ENCODE data around the gene LIMCH1.
"Not testable (repeated sequence)": the region's sequence is repeated elsewhere in the genome, so short reads cannot be mapped to it uniquely, and the experiment has no call there.

The LIMCH1 gene

DNA sequence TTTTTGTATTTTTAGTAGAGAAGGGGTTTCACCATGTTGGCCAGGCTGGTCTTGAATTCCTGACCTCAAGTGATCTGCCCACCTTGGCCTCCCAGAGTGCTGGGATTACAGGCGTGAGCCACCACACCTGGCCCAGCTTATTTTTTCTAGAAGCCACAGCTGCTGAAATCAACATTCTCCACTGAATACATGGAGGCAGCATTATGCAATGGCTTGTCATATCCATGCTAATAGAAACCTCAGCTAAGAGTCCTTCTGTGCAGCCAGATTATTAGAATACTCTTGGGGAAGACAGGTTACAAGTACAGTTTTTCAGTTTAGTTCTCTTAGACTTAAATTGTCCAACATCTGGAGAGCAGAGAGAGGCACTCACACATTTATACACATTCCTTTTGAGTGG, 104.8 kb downstream of the LIMCH1 start:
- DNase-seq (ENCODE audit: low spot score): not testable (repeated sequence)

- DNase-seq (ENCODE audit: low spot score): no peak
These were observed 105.4 kb downstream of the LIMCH1 start for GRCh38 chr4:41643331-41643730.

DNA sequence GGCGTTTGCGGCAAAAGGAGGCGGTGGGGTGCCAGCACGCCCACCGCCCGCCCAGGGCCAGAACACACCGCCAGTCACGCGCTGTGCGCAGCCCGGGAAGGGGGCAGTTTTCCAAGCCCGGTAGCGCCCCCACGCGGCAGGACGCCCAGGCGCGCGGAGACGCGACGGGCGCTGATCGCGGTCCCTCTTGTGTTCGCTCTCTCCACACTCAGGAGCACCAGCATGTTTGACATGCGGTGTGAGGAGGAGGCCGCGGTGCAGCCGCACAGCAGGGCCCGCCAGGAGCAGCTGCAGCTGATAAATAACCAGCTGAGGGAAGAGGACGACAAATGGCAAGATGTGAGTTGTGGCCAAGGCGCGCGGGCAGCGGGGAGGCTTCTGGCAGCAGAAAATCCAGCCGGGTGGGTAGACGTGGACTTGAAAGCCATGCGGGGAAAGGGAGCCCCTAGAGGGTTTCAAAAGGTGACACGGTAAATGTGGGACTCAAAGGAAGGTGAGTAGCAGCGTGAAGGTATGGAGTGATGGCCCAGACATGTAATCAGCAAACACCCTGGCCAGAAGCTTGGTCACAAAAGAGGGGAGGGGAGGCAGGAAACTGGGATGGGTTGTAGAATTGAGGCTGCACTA, 106.4 kb downstream of the LIMCH1 start:
- DNase-seq (ENCODE audit: low spot score): no peak

GRCh38 chr4:41644915-41645295, 106.9 kb downstream of the LIMCH1 start:
- no peak for DNase-seq (ENCODE audit: low spot score)

DNA sequence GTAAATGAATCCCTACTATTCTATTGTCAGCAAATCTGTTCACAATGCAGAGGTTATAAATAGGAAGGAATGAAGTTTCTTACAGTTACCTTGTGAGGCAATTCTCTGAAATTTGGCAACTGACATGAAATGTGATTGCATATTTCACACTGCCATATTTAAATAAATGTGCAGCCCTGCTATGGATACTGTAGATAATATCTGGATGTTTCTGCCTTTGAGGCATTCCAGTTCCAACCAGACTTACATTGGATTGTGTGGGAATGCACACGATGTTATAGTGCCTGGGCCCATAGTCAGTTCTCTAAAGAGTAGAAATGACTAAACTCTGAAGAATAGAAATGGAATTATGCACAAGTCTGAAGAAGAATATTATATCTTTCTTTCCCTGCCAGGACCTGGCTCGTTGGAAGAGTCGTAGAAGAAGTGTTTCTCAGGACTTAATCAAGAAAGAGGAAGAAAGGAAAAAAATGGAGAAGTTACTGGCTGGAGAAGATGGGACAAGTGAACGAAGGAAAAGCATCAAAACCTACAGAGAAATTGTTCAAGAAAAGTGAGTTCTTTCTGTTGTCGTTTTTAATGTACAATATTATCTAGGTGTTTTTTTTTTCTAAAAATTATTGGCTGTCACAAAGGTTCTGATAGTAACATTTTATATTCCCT, 107.9 kb downstream of the LIMCH1 start:
- DNase-seq (ENCODE audit: low spot score): no peak

- no peak for DNase-seq (ENCODE audit: low spot score)
These were observed 108.9 kb downstream of the LIMCH1 start for GRCh38 chr4:41646862-41647261.

DNA sequence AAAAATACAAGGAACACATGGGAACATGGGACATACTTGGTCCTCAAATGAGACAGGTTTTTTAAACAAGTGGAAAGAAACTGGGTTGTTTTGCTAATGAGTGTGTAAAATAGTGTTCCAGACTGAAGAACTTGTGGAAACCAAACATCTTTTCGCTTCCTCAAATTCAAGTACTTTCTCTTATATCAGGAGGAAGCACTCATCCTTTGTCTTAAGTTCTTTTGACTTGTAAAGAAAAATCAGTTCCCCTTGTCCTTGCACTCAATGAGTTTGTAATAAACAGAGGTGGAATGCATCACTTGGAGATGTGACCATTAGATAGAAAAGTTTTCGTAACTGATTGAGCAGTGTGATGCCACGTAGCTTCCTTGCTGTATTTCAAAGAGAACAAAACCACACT, 109.4 kb downstream of the LIMCH1 start:
- no peak for DNase-seq (ENCODE audit: low spot score)

DNA sequence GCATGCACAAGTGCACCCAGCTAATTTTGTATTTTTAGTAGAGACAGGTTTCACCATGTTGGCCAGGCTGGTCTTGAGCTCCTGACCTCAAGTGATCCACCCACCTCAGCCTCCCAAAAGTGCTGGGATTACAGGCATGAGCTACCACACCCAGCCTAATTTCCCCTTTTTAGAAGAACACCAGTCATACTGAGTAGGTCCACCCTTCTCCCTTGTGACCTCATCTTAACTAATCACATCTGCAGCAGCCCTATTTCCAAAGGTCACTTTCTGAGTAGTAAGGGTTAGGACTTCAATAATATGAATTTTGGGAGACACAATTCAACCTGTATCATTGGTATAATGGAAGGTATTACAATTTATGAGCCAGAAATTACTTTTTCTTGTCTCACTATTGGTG, 113.2 kb downstream of the LIMCH1 start:
- DNase-seq (ENCODE audit: low spot score): not testable (repeated sequence)

DNA sequence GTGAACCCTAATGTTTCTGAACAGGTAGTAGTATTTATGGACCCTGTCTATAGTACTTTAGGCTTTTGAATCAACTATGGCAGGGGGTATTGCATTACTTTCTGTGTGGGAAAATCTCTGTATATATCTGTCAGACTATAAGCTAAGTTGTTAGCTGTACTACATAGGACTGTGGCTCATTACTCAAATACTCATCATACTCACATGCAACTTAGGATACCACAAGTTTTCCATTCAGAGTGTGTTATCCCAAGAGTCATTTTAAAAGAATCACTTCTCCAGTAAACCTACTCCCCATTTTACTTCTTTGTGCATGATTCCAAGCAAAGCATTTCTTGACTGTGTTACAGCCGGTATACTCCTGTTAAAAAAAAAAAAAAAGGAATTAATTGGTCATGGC, 115.0 kb downstream of the LIMCH1 start:
- no peak for DNase-seq (ENCODE audit: low spot score)

DNA sequence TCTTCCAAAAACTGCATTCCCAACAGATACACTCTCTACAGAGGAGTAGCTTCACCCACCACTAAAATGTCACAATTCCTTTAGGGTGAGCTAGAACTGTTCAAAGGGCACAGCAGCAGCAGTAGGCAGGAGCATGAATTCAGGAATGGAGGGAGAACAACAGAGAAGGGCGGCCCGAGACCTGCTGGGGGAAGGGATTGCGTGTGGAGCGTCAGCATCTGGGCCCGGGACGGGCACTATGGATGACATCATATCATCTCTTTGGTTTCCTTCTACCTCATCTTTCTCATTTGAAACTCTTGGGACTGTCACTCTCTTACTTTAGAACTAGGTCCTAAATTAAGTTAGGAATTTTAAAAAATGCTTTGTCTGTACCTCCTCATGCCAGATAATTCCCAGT, 115.6 kb downstream of the LIMCH1 start:
- DNase-seq (ENCODE audit: low spot score): no peak

GRCh38 chr4:41655177-41655576, 117.2 kb downstream of the LIMCH1 start:
- DNase-seq (ENCODE audit: low spot score): no peak

DNA sequence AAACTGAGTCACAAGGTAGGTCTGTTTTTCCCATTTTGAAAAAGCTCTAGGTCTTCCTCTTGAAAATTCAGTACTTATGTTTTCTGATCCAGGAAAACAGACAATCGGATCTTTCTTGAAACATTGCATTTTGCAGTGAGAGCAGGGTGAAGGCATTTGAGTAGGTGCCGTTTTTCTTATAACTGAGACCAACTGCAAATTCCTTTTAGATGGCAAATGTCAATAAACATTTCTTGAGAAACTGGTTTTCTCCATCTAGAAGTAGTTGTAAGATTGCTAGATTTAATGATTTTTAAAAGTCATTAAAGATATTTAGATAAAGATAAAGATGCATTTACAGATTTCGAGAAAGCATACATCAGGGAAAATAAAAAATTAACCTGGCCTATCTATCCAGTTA, 118.1 kb downstream of the LIMCH1 start:
- no peak for DNase-seq (ENCODE audit: low spot score)

DNA sequence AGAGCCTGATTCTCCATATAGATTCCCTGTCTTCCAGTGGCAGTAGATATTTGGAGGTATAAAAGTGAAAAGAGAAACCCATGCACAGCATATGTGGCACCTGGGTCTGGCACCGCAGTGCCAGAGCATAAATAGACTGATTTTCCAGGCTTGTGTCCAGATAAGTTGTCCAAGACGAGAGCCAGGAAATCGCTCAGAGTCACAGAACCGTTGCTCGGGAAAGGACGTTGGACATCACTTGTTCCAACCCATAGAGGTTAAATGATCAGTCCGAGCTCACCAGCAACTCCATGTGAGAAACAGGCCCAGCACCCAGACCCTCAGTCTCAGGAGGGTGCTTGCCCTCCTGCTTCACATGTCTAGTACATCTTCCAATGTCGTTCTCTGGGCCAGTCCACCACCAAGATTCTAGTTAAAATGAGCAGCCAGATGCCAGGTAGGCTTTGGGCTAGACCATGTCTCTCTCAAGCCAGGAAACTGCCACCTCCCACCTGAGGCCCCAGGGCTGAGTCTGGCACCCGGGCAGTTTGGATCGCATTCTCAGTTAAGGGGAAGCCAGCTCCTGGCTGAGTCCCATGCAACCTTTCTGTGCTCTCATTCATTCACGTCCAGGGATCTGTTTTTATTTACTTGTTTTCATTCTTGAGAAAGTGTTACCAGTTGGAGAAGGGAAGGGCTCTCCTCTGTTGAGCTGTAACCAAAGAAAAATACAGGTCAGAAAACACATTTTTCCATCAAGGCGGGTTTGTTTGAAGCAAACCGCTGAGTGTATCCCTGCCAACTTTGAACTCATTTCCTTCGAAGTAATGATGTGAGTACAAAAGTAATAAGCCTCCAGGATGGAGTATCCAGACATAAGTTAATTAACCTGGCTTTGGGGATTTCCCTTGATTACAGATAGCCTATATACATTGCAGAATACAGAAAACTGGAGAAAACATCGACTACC, 118.9 kb downstream of the LIMCH1 start:
- DNase-seq (ENCODE audit: low spot score): no peak

- DNase-seq (ENCODE audit: low spot score): no peak
These were observed 119.6 kb downstream of the LIMCH1 start for GRCh38 chr4:41657561-41657960.

DNA sequence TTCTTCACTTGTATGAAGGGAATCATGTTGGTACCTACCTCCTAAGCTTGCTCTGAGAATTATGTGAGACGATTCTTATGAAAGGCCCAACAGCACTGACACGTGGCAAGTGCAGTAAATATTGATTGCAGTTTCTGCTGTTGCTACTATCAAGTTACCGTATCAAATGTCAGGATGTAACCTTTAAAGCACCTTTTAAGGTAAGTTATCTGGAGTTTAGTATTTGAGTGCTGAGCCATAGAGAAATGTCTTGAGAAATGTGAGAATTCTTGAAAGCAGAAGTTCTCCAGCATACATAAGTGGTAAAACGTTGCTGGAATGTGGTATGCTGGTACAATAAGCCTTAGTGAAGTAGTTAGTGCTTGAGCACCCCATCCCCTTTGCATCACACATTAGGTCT, 120.2 kb downstream of the LIMCH1 start:
- DNase-seq (ENCODE audit: low spot score): no peak

DNA sequence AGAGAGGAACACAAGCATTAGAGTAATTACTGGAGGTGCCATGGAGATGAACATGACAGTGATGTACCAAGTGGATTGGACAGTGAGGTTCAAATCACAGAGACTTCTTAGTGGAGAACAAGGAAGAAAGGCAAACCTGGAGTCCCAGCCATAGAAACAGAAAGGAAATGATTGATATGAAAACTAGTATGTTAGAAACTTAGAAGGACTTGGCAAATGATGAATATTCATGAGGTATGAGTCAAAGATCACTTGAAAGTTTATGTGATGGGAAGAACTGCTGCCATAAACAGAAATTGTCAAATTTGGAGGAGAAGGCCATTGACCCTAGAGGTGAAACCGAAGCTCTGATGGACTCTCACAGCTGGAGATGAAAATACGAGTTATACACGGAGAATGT, 122.4 kb downstream of the LIMCH1 start:
- no peak for DNase-seq (ENCODE audit: low spot score)

DNA sequence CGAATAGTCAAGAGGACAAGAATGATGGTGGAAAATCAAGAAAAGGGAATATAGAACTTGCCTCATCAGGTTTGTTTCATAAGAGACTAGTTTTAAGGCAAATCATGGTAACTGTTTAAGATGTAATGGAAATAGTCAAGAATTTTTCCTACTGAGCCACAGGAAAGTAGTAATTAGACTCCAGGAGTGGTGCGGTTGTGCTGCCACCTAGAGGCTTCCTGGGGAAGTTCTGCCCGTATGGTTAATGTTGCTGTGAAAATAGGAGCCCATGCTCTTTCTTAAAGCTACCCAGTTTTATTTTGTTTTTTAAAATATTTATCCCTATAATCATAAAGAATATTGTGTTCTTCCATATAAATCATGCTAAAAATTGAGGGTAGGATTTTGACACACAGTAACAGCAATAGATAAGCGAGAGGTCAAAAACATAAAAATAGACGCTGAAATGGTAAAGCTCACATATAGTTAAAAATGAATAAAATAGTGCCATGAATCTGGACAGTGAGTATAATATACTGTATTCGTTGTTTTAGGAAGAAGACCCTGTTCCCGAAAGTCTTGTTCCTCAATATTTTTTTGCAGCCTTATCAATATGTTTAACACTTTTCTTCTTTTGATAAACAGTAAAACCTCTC, 123.6 kb downstream of the LIMCH1 start:
- DNase-seq (ENCODE audit: low spot score): peak; percentile 36

DNA sequence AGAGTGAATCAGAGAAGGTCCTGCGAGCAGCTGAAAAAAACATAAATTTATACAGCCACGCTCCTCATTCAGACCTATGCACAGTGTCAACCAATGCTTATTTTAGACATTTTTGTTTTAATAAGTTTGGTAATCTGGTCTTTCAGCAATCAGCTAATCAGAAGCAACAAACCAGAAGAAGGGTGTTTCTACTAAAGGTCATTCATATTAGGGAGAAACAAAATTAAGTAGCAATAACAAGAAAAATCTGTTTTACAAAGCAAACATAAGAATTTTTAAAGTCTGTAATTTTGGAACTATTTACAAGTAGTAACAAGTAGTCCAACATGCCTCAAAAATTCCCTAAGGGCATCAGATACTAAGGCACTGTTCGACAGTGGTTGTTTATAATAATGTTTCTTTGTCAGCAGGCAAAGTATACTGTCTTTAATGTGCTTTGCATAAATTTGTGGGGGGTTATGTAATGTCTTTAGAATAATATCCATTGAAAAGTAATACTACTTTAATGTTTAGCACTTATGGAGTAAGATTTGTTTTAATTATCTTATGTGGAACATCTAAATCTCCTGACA, 127.8 kb downstream of the LIMCH1 start:
- DNase-seq (ENCODE audit: low spot score): no peak

DNA sequence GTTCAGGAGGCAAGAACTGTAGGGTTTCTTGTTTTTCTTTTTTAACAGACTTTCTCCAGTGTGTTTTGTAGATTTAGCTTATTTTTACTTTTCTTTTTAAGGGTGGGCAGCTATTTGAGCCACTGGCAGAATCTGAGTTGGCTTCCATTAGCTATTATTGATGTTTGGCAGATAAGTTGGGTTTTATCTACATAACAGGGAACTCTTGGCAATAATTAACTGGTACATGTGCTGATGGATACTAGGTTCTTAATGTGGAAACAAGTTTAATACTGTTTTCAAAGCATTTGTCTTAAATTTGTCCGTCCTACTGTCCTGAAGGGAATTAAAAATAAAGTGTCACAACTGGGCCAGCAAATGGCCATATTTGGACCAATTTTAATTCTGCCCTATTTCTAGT, 130.1 kb downstream of the LIMCH1 start:
- no peak for DNase-seq (ENCODE audit: low spot score)

DNA sequence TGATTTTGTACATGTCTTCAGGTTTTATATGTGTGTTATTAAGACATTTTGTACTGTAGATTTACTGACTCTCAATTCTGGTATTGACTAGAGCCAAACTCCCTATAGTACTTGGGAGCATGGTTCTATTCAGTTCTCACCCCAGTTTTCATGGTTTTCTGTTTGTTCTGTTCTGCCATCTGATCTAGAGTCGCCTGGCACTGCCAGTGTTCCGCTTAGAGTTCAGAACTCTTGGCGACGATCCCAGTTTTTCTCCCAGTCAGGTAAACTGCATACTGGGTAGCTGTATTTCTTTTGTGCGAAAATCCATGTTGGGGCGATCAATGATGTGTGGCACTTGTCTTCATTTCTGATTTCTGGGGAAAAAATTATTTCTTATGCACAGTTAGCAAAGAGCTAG, 132.6 kb downstream of the LIMCH1 start:
- DNase-seq (ENCODE audit: low spot score): no peak

DNA sequence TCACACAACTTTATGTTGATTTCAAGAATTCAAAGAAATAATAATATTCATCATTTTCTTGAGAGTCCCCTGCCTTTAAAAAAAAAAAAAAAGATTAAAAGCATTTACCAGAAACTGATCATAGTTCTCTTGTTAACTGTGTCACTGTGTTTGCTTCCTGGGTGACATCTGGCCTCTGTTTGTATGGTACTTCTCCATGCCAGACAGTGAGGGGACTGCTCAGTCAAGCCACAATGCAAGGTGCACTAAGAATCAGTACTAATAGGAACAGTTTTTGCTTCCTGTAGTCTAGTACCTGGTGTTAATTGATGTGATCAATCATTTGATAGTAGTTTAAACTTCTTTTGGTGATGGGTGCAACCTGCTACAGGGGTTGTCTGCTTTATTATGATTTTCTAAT, 133.0 kb downstream of the LIMCH1 start:
- no peak for DNase-seq (ENCODE audit: low spot score)

- DNase-seq (ENCODE audit: low spot score): no peak
These were observed 140.3 kb downstream of the LIMCH1 start for GRCh38 chr4:41678086-41678816.
